Stimulated activated naive CD4-positive, alpha-beta T cell (primary cell): ENCODE results near the gene CD2BP2.
"Not testable (repeated sequence)": the region's sequence is repeated elsewhere in the genome, so short reads cannot be mapped to it uniquely, and the experiment has no call there.

Experiments used
- DNase-seq, 6 experiments: peaks; one replicate each; lab custom pipeline; 2025; lab: John Stamatoyannopoulos, UW

Gene CD2BP2

DNA sequence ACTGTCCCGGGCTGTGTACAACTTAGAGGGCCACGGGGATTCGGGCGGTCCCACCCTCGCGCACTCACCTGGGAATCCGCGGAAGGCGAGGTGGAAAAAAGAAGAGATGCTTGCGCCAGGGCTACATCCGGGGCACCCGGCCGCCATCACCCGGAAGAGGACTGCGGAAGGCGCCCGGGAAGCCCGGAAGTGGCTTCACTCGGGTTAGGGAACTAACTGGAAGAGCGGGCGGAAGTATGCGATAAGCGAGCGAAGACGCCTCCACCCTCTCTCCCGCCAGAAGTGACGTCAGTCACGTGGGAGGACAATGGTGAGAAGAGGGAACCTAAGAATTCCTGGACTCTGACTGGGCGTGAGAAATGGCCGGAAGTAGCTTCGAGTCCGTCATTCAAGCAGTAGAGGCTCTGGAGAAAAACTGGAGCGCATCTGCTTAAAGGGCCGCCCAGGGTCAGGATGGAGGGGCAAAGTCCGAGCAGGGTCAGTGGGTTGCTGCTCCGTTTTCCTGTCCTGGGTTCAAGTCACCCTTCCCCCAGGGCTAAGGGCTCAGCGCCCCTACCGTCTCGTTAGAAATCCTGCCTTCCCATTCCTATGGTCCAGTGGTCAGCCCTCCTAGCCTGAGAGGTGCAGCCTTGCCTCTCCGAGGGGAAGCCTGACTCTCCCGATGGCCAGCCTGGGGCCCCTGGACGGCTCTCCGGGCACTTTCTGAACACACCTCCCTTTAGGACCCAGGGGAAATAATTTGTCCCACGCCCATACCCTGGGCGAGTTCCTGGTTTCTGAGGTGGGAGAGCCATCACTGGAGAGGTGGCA lies at the start of gene CD2BP2:
Gene CD2BP2 (minus strand): TSS at position 165 of the 810 bp plus-strand sequence. CDS start 627 bp downstream, outside the sequence.
- peak; percentile 74 to 87 (median 82) for DNase-seq

DNA sequence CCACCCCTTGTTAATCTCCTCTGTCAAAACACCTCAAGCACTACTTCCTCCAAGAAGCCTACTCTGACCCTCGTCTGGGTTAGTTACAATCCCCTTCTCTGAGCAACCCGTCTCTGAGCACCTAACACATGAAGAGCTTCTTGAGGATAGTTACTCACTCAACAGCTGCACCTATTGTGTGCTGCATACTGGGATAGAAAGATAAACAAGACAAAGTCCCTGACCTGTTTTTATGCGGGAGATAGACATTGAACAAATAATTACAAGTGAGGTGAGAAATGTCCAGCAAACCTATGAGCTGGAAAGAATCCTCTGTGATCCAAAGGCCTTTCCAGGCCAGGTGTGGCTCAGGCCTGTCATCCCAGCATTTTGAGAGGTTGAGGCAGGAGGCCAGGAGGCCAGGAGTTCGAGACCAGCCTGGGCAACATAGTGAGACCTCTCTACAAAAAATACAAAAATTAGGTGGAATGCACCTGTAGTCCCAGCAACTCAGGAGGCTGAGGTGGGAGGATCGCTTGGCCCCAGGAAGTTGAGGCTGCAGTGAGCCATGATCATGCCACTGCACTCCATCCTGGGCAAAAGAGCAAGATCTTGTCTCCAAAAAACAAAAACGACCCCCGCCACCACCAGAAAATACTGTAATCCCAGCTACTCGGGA lies 46.8 kb upstream of the CD2BP2 start:
- no peak for DNase-seq

DNA sequence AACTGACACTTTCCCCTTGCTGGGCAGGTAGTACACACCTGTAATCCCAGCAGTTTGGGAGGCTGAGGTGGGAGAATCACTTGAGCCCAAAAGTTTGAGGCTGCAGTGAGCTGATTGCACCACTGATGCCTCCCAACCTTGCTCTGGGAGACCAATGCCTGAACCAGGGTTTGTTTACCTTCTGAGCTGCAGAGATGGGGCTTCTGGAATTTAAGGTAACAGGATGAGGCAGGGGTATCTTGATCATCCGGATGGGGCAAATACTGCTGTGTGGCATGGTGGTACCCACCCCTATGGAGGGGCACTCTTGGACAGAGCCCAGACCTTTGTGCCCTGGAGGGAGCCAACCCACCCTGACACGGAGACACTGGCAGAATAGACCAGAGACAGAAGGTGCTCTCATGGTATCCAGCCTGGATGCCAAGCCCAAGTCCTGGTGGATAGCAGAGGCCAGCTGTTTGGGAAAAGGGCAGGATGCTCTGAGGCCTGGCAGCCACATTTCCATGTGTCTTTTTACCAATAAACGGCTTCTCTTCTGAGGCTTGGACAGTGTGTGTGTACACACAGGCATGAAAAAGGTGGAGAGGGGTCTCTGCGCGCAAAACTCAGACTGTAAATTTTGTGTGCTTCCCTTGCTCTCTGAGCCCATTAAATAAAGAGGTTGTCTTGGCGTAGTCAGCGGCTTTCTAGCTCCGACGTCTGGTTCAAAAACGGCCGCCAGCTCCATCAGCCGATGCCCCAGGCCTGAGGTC lies 44.5 kb upstream of the CD2BP2 start:
- no peak for DNase-seq

DNA sequence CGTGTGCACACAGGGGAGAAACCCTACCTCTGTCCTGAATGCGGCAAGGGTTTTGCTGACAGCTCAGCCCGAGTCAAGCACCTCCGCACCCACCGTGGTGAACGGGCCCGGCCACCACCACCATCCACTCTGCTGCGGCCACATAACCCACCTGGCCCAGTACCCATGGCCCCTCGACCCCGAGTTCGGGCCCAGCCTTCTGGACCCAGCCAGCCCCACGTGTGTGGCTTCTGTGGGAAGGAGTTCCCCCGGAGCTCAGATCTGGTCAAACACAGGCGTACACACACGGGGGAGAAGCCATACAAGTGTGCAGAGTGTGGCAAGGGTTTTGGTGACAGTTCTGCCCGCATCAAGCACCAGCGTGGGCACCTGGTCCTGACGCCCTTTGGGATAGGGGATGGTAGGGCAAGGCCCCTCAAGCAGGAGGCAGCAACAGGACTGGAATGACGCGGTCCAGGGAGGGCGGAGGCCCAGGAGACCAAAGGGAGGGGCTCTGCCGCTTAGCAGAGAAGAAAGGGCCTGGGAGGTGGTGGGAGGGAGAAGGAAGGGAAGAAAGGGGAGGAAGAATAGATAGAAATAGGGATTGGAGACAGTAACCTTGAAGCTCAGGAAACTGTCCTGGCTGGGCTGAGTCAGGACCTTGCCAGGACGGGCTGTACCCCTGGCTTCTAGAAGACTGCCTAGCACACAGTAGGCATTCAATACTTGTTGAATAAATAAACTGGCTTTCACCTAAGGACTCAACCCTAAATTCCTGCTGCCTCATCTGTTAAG lies 43.7 kb upstream of the CD2BP2 start:
- DNase-seq, result no peak

GRCh38 chr16:30397776-30398660 lies 42.9 kb upstream of the CD2BP2 start:
- DNase-seq, result no peak

DNA sequence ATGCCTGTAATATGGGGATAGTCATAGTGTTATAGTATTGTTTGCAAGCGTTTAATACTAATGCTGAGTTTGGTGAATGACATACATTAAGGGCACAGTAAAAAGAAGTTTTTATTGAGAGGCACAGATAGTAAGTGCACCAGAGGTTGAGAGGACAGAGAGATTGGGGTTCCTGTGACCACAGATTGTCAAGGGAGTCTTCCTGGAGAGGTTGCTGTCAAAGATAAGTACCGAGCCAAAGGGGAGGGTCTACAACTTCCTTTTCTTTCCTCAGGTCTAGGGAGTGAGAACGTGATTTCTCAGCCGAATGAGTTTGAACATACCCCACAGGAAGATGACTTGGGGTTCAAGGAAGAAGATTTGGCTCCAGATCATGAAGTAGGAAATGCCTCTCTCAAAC lies 41.9 kb upstream of the CD2BP2 start:
- no peak for DNase-seq

GRCh38 chr16:30396627-30397026 lies 41.5 kb upstream of the CD2BP2 start:
- not testable (repeated sequence) for DNase-seq

DNA sequence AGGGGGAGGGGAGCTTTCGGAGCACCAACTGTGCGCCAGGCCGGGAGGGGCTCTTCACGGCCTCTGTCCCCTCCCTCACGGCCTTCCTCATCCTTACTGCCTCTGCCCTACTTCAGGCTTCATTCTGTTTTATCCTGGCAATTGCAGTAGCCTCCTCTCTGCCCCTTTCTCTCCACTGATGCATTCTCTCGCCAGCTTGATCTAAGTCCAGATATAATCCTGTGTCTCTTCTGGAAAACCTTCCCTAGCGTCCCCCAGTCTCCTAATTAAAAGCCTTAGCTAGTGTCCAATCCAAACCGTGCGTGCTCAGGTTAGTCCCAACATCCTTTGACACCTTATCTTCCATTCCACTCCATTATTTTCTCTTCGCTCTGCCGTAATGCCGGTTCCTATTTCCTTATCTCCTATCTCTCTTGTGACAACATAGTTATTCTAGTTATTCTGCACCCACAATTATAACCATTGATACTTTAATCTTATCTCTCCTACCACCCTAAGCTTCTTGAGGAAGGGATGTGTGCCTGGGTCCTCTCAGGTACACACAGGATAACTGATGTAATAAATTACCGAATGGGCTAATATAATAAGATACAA lies 41.0 kb upstream of the CD2BP2 start:
- DNase-seq, result no peak

DNA sequence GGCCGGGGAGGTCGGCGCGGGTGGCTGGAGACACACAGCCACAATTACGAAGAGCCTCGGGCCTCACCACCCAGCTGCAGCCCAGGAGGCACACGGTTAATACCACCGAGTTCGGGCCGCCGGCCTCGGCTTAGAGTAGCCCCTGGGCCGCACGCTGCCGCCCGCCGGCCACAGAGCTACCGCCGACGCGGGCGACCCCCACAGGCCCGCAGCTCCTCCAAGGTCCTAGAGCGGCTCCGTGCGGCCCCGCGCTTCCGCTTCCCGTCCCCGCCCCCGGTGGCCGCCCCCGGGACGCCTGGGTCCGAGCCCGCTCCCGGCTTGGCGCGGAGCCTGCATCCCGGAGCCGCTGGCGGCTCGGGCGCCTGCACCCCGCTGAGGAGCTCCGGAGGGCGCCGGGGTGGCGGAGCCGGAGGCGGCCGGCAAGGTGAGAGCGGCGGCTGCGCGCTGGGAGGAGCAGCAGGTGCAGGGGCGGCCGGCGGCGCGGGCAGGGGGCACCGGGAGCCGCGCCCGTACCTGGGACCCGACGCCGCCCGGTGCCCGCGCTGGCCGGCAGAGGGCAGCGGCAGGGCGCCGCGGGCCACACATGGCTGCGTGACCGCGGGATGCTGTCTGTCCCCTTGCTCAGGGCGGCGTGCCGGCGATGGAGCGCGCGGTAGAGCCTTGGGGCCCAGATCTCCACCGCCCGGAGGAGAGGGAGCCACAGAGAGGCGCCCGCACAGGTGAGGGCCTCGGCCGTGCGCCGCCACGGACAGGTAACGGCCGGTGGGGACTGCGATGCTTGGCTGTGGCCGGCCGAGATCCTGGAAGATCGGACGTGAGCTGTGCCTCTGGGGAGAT lies 40.3 kb upstream of the CD2BP2 start, which contains the start of gene ZNF48:
Gene ZNF48 (plus strand): TSS at position 266 of the 837 bp plus-strand sequence. CDS start 375 bp downstream, at position 641.
- DNase-seq, result peak in 5 of 6 experiments; percentile 20 to 56 (median 39)

DNA sequence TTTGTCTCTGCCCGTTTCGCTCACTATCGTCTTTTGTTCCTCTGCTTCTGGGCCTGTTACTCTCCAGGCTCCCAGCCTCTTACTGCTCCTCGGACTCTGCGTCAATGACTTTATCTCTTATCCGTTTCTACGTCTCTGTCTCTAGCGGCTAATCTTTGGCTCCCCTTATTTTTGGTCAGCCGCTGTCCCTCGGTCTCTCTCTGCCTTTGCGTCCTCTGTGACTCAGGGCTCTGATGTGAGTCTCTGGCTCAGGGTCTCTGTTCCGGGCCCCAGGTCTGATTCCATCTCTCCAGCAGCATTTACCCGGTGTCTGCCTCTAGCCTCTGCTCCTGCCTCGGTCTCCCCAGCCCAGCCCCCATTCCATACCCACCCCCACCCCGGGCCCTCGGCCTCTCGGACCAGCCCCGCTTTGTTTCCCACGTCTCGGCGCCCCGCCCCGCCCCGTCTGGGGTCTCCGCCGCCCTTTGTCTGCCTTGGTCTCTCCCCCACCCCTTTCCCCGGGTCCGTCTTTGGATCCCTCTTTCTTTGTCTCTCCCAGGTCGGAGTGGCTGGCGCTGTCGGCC lies 39.6 kb upstream of the CD2BP2 start:
- peak in 1 of 6 experiments; percentile 10 for DNase-seq

GRCh38 chr16:30383521-30383920 lies 28.4 kb upstream of the CD2BP2 start:
- DNase-seq, result no peak

DNA sequence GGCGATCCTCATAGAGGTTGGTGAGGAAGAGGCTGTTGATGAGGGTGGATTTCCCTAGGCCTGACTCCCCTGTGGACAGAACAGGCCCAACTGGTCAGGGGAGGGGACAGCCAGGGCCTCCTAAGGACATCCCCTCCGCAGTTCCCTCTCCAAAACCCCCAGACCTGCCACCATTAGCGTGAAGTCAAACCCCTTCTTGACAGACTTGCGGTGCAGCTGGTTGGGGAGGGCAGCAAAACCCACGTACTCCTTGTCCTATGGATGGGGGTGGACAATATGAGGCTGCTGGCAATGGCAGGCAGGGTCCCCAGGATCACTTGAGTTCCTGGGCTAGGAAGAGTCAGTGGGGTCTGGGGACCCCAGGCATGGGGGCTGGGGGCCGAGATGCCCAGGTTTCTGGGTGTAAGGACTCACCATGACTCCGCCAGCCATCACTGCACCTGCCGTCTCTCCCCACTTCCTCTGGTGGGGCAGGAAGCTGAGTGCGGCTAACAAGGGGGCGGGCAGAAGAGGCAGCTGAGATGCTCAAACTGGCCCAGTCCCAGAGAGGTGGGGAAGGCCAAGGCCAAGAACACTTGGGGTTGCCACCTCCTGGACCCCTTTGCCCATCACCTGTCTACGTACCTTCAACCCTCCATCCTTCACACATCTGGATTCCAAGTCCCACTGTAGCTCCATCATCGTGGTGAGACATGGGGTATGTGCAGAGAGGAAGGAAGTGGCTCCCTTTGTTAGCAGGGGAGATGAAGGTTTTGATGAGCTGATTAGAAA lies 27.2 kb upstream of the CD2BP2 start, which contains the start of gene SEPTIN1:
Gene SEPTIN1 (minus strand): TSS at position 451 of the 771 bp plus-strand sequence. CDS start 19 bp downstream, at position 432.
- peak; percentile 53 to 84 (median 68) for DNase-seq

DNA sequence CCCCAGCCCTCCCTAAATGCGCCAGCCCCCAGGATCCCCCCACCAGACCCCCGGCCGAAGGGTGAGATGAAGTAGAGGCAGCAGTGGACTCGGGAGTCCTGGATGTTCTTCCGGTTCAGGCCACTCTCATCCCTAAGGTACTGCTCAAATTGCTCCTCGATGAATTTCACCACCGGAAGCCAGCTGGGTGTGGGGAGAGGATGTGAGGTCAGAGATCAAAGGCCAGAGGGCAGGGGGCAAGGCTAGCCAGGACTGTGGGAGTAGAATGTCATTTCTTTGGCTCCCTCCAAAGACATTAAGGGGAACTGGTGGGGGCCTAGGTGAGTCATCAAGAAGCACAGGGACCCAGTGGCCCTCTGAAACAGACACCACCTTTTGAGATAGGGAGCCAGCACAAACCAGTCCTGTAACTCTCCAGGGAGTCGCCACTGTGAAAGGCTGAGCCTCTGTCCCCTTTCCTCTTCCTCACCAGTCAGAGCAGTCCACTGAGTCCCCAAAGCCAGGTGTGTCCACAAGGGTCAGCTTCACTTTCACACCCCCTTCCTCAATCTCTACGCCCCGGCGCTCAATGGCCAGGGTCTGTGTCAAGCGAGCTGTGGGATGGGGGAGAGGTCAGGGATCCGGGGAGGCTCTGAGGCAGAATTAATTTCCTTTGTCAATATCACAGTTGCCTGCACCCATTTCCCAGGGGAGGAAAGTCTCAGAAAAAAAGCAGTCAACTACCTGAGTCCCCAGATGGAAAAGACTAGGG lies 26.4 kb upstream of the CD2BP2 start:
- peak in 1 of 6 experiments; percentile 14 for DNase-seq

DNA sequence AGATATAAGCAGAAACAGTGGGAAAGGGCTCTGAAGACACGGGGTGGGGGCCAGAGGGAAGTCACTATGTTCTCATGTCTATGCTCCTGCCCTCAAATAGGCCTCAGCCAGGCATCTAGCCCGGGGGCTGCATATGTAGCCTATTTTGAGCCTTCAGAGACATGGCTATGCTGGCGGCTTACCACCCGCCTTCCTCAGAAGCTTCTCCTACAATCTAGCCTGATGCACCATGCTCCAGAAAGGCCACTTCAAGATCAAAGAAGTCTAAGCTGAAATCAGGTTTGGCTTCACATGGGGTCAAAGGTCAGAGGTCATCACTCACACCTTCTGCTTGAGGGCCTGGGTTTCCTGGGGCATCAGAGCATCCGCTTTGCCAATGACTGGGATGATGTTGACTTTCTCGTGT lies 25.7 kb upstream of the CD2BP2 start:
- no peak for DNase-seq

DNA sequence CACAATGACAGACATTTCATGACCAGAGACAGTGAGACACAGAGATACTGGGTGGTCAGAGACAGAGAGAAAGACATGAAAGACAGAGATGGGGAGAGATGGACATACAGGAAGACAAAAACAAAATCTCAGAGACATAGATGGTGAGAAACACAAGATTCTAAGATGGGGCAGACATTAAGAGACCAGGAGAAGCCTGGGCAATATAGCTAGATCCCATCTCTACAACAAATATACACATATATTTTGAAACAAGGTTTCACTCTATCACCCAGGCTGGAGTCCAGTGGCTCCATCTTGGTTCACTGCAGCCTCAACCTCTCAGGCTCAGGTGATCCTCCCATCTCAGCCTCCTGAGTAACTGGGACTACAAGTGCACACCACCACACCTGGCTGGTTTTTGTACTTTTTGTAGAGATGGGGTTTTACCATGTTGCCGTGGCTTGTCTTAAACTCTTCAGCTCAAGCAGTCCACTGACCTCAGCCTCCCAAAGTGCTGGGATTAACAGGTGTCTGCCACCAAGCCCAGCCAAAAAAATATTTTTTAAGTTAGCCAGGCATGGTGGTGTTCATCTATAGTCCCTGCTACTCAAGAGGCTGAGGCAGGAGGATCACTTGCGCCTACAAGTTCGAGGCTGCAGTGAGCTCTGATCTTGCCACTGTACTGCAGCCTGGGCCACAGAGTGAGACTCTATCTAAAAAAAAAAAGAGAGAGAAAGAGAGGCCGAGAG lies 25.1 kb upstream of the CD2BP2 start:
- DNase-seq, result no peak

DNA sequence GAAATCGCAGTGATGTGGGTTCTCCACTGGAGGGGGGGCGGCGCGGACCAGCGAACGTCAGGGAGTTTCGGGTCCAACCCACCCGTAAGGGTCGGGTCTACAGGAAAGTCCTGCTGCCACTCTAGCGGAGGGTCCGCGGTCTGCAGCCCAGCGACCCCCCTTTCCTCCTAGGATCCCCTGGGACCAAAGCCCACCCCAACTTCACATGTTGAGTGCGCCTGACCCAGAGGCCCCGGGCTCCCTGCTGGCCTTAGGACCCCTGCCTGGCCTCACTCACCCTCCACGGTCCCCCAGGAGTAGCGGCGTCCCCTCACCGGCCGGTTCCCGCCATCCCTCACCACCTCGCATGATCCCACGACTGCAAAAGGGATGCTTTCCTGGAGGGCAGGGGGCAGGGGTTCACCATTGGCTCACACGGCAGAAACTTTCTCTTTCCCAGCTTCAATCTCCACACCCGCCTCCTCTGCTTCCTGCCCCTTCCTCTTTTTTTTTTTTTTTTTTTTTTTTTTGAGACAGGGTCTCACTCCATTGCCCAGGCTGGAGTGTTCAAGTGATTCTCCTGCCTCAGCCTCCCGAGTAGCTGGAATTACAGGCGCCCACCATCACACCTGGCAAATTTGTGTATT lies 24.2 kb upstream of the CD2BP2 start:
- DNase-seq, result no peak
